GM15510 (cell line): ENCODE data around the gene GABBR2.

ENCODE experiments used
- POLR2A ChIP-seq: IDR thresholded peaks from 3 replicates; pipeline ENCODE4 v1.6.1; 2011; ENCODE audit warnings: borderline replicate concordance; ENCODE audit not compliant: insufficient read length; ENCODE audit errors: extremely low read depth

Gene GABBR2

GRCh38 chr9:98347642-98348041 is 361.1 kb downstream of the GABBR2 start:
- no peak for TF ChIP-seq POLR2A

GRCh38 chr9:98345011-98345410 is 363.7 kb downstream of the GABBR2 start:
- no peak for TF ChIP-seq POLR2A

- TF ChIP-seq POLR2A = no peak
Observed at GRCh38 chr9:98344581-98344980, 364.2 kb downstream of the GABBR2 start.

- TF ChIP-seq POLR2A = no peak
Observed at GRCh38 chr9:98342820-98343210, 365.9 kb downstream of the GABBR2 start.

- no peak for TF ChIP-seq POLR2A
Observed at GRCh38 chr9:98342098-98342819, 366.5 kb downstream of the GABBR2 start.

- no peak for TF ChIP-seq POLR2A
Observed at GRCh38 chr9:98341157-98342097, 367.3 kb downstream of the GABBR2 start.

- TF ChIP-seq POLR2A = no peak
Observed at GRCh38 chr9:98339987-98340800, 368.5 kb downstream of the GABBR2 start.

GRCh38 chr9:98335661-98336060 is 373.1 kb downstream of the GABBR2 start:
- TF ChIP-seq POLR2A = no peak

- TF ChIP-seq POLR2A = no peak
Observed at GRCh38 chr9:98334796-98335195, 373.9 kb downstream of the GABBR2 start.

- no peak for TF ChIP-seq POLR2A
Observed at GRCh38 chr9:98333703-98334582, 374.8 kb downstream of the GABBR2 start.

GRCh38 chr9:98332405-98332831 is 376.3 kb downstream of the GABBR2 start:
- no peak for TF ChIP-seq POLR2A

GRCh38 chr9:98331536-98332259 is 377.0 kb downstream of the GABBR2 start:
- no peak for TF ChIP-seq POLR2A

GRCh38 chr9:98330831-98331230 is 377.9 kb downstream of the GABBR2 start:
- no peak for TF ChIP-seq POLR2A
